ENCODE results near the gene ABLIM2.

ABLIM2 gene

DNA sequence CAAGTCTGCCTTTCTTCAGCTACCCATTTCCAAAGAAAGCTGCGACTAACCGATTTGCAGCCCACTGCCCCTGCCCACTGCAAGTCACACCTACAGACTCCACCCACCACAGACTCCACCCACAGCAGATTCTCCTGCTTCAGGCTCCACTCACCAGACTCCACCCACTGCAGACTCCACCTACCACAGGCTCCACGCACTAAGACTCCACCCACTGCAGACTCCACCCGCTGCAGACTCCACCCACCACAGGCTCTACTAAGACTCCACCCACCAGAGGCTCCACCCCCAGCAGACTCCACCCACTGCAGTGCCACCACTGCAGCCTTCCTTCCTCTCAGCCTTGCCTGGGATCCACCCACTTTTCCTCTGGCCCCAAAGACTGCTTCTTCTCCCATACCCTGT lies 41.3 kb downstream of the ABLIM2 start:
- Histone ChIP-seq H3K9me3 (ENCODE audit: control insufficient read depth, low read length) (no peaks in the 10 kb centered on the region), H3K4me1 (ENCODE audit: control insufficient read depth, insufficient read depth, low read length, poor library complexity, severe bottlenecking) (no peaks in the 10 kb centered on the region), H3K27ac (ENCODE audit: low read depth, low read length, severe bottlenecking) (no peak overlapping the region), H3K4me3 (ENCODE audit: extremely low read depth, insufficient read depth, low read length, poor library complexity, severe bottlenecking) (no peak overlapping the region), H3K36me3 (ENCODE audit: control insufficient read depth, insufficient read depth, low read length) (no peaks in the 10 kb centered on the region)
- 60 to 62% methylated on average over 3 to 4 of the region's 4 CpGs for WGBS, 2 experiments (ENCODE audit: insufficient coverage in 2 of 2)

- Histone ChIP-seq H3K36me3 (ENCODE audit: control insufficient read depth, insufficient read depth, low read length) (no peaks in the 10 kb centered on the region), H3K4me3 (ENCODE audit: extremely low read depth, insufficient read depth, low read length, poor library complexity, severe bottlenecking) (no peak overlapping the region), H3K27ac (ENCODE audit: low read depth, low read length, severe bottlenecking) (no peak overlapping the region), H3K9me3 (ENCODE audit: control insufficient read depth, low read length) (no peaks in the 10 kb centered on the region), H3K4me1 (ENCODE audit: control insufficient read depth, insufficient read depth, low read length, poor library complexity, severe bottlenecking) (no peaks in the 10 kb centered on the region)
- 76% methylated on average over 7 to 8 of the region's 8 CpGs for WGBS, 2 experiments (ENCODE audit: insufficient coverage in 2 of 2)
Observed at GRCh38 chr4:8115916-8116315, 42.7 kb downstream of the ABLIM2 start.

DNA sequence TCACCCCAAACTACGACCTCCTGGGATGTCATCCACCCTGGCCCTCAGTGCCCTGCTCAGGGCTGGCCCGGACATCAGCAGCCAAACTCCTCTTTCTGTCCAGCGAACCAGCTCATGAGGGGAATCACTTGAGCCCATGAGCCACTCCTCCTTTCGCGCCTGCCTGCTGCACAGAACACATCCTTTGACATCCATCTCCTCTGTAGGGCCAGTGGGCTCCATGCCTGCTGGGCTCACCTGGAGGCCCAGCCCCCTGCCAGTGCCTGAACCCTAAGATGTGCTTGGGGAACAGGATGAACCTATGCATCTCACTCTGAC lies 43.5 kb downstream of the ABLIM2 start:
- Histone ChIP-seq H3K4me3 (ENCODE audit: extremely low read depth, insufficient read depth, low read length, poor library complexity, severe bottlenecking) (no peak overlapping the region), H3K36me3 (ENCODE audit: control insufficient read depth, insufficient read depth, low read length) (no peaks in the 10 kb centered on the region), H3K9me3 (ENCODE audit: control insufficient read depth, low read length) (no peaks in the 10 kb centered on the region), H3K27ac (ENCODE audit: low read depth, low read length, severe bottlenecking) (no peak overlapping the region), H3K4me1 (ENCODE audit: control insufficient read depth, insufficient read depth, low read length, poor library complexity, severe bottlenecking) (no peaks in the 10 kb centered on the region)
- 75 to 86% methylated on average over 3 to 4 of the region's 5 CpGs for WGBS, 2 experiments (ENCODE audit: insufficient coverage in 2 of 2)

- WGBS, 2 experiments (ENCODE audit: insufficient coverage in 2 of 2) = 78 to 81% methylated on average over 16 to 20 of the region's 21 CpGs
- Histone ChIP-seq H3K4me3 (ENCODE audit: extremely low read depth, insufficient read depth, low read length, poor library complexity, severe bottlenecking) (no peak overlapping the region), H3K36me3 (ENCODE audit: control insufficient read depth, insufficient read depth, low read length) (no peaks in the 10 kb centered on the region), H3K27ac (ENCODE audit: low read depth, low read length, severe bottlenecking) (no peak overlapping the region), H3K9me3 (ENCODE audit: control insufficient read depth, low read length) (no peaks in the 10 kb centered on the region), H3K4me1 (ENCODE audit: control insufficient read depth, insufficient read depth, low read length, poor library complexity, severe bottlenecking) (no peaks in the 10 kb centered on the region)
Observed at GRCh38 chr4:8114456-8115202, 44.0 kb downstream of the ABLIM2 start.

- Histone ChIP-seq H3K4me1 (ENCODE audit: control insufficient read depth, insufficient read depth, low read length, poor library complexity, severe bottlenecking) (no peaks in the 10 kb centered on the region), H3K27ac (ENCODE audit: low read depth, low read length, severe bottlenecking) (no peak overlapping the region), H3K4me3 (ENCODE audit: extremely low read depth, insufficient read depth, low read length, poor library complexity, severe bottlenecking) (no peak overlapping the region), H3K9me3 (ENCODE audit: control insufficient read depth, low read length) (no peaks in the 10 kb centered on the region), H3K36me3 (ENCODE audit: control insufficient read depth, insufficient read depth, low read length) (no peaks in the 10 kb centered on the region)
- 83 to 92% methylated on average over 13 of the region's 15 CpGs for WGBS, 2 experiments (ENCODE audit: insufficient coverage in 2 of 2)
Observed at GRCh38 chr4:8113611-8114377, 44.8 kb downstream of the ABLIM2 start.

DNA sequence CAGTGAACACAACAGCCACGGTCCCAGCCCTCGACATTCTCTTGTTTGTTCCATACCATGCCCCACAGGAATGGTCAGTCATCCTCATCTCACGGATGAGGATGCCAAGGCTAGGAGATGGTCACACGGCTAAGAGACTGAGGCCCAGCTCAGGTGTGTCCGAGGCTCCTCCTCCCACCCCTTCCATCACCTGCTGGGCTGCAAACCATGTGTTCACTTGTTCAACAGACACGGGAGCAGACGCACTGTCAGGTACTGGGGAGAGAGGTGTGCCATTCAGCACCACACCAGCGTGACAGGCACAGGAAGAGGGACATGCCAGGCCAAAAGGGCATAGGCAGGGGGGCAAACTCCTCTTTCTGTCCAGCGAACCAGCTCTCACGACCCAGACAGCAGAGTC lies 45.9 kb downstream of the ABLIM2 start:
- H3K4me1 ChIP-seq (ENCODE audit: control insufficient read depth, insufficient read depth, low read length, poor library complexity, severe bottlenecking) = no peaks in the 10 kb centered on the region
- H3K4me3 ChIP-seq (ENCODE audit: extremely low read depth, insufficient read depth, low read length, poor library complexity, severe bottlenecking) = no peak overlapping the region
- WGBS, 2 experiments (ENCODE audit: insufficient coverage in 2 of 2) = 89 to 91% methylated on average over 9 of the region's 10 CpGs
- H3K27ac ChIP-seq (ENCODE audit: low read depth, low read length, severe bottlenecking) = no peak overlapping the region
- H3K36me3 ChIP-seq (ENCODE audit: control insufficient read depth, insufficient read depth, low read length) = no peaks in the 10 kb centered on the region
- H3K9me3 ChIP-seq (ENCODE audit: control insufficient read depth, low read length) = peaks cover 6% of the 10 kb centered on the region

DNA sequence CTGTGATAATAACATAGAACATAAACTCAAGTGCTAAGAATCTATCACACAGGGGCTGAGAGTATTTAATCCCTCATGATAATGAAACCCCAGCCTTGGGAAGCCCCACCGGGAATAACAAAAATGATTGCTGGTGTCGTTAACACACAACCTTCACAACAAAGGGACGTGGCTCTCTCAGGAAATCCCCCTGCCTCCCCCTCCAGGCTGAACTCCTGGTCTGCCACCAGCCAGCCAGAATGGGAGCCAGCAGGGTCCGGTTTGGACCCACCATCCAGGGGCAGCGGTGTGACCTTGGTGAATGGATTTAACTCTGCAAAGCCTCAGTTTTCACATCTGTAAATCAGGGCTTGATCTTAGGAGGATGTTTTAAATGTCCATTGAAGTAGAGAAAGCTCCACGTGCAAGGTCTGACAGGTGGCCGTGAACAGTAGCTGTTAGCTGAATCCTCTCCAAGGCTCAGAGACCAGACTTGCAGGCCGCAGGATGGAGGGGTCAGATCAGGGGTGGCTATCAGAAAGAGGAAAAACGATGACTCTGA lies 46.5 kb downstream of the ABLIM2 start:
- no peaks in the 10 kb centered on the region for H3K36me3 ChIP-seq (ENCODE audit: control insufficient read depth, insufficient read depth, low read length)
- H3K4me3 ChIP-seq (ENCODE audit: extremely low read depth, insufficient read depth, low read length, poor library complexity, severe bottlenecking) = no peak overlapping the region
- no peak overlapping the region for H3K27ac ChIP-seq (ENCODE audit: low read depth, low read length, severe bottlenecking)
- peaks cover 7% of the 10 kb centered on the region for H3K9me3 ChIP-seq (ENCODE audit: control insufficient read depth, low read length)
- no peaks in the 10 kb centered on the region for H3K4me1 ChIP-seq (ENCODE audit: control insufficient read depth, insufficient read depth, low read length, poor library complexity, severe bottlenecking)
- WGBS, 2 experiments (ENCODE audit: insufficient coverage in 2 of 2) = 67 to 82% methylated on average over 7 to 9 of the region's 9 CpGs

DNA sequence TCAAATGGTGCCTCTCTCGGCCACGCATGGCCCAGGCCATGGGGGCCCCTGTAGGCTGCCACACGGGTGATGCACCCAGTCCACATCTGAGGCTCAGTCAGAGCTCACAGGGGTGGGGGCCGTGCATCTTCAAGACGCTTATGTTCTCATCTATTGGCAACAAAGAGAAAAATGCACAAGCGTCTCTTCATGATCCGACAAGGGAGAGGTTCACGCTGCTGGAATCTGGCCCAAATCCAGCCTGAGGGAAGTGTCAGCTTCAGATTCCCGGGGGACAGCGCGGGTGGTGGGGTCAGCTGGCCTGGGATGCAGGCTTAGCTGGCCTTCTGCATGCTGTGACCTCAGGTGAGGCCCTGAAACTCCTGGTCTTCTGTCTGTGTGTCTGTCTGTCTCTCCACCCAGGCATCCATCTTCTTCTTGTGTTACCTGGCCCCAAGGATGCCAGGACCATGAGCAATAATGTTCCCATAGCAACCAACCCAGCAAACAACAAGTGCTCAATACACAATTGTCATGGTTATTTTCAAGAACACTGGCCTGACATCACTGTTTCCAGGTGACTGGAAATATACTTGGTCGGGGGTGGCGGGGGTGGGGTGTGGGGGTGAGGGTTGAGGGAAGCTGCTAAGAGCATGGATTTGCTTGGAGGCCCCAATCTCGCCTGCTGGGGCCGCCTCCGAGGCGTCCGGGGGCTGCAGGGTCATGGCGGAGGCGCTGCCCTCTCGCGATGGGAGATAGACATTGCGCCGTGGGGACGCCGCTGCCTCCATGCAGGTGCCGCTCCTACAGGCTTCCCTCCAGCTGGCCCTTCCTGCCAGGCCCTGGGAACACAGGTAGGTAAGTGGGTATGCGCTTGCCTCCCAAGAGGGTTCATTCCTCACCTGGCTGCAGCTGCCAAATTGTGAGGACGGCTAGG lies 48.3 kb downstream of the ABLIM2 start:
- no peaks in the 10 kb centered on the region for H3K36me3 ChIP-seq (ENCODE audit: control insufficient read depth, insufficient read depth, low read length)
- H3K27ac ChIP-seq (ENCODE audit: low read depth, low read length, severe bottlenecking) = no peak overlapping the region
- peaks cover 7% of the 10 kb centered on the region for H3K9me3 ChIP-seq (ENCODE audit: control insufficient read depth, low read length)
- WGBS, 2 experiments (ENCODE audit: insufficient coverage in 2 of 2) = 43 to 44% methylated on average over 27 of the region's 29 CpGs
- no peaks in the 10 kb centered on the region for H3K4me1 ChIP-seq (ENCODE audit: control insufficient read depth, insufficient read depth, low read length, poor library complexity, severe bottlenecking)
- H3K4me3 ChIP-seq (ENCODE audit: extremely low read depth, insufficient read depth, low read length, poor library complexity, severe bottlenecking) = no peak overlapping the region

- WGBS, 2 experiments (ENCODE audit: insufficient coverage in 2 of 2) = 92 to 95% methylated on average over 14 to 17 of the region's 20 CpGs
- Histone ChIP-seq H3K4me1 (ENCODE audit: control insufficient read depth, insufficient read depth, low read length, poor library complexity, severe bottlenecking) (no peaks in the 10 kb centered on the region), H3K36me3 (ENCODE audit: control insufficient read depth, insufficient read depth, low read length) (no peaks in the 10 kb centered on the region), H3K4me3 (ENCODE audit: extremely low read depth, insufficient read depth, low read length, poor library complexity, severe bottlenecking) (no peak overlapping the region), H3K27ac (ENCODE audit: low read depth, low read length, severe bottlenecking) (no peak overlapping the region), H3K9me3 (ENCODE audit: control insufficient read depth, low read length) (peaks cover 7% of the 10 kb centered on the region)
Observed at GRCh38 chr4:8109406-8110065, 49.1 kb downstream of the ABLIM2 start.

- WGBS, 2 experiments (ENCODE audit: insufficient coverage in 2 of 2) = 93 to 95% methylated on average over 13 to 14 of the region's 14 CpGs
- no peaks in the 10 kb centered on the region for H3K36me3 ChIP-seq (ENCODE audit: control insufficient read depth, insufficient read depth, low read length)
- H3K27ac ChIP-seq (ENCODE audit: low read depth, low read length, severe bottlenecking) = no peak overlapping the region
- H3K4me1 ChIP-seq (ENCODE audit: control insufficient read depth, insufficient read depth, low read length, poor library complexity, severe bottlenecking) = no peaks in the 10 kb centered on the region
- H3K4me3 ChIP-seq (ENCODE audit: extremely low read depth, insufficient read depth, low read length, poor library complexity, severe bottlenecking) = no peak overlapping the region
- peaks cover 7% of the 10 kb centered on the region for H3K9me3 ChIP-seq (ENCODE audit: control insufficient read depth, low read length)
Observed at GRCh38 chr4:8108991-8109390, 49.6 kb downstream of the ABLIM2 start.

Data from mesodermal cell (in vitro differentiated cells).